ENCODE results near the gene CDR2L. TPM values are rescaled to one million over a fixed set of nuclear protein-coding genes. Genes with fewer than 3 reads are reported as not detected.

The CDR2L gene
- total RNA-seq, 1 donor from 2014 or later, result 34.9 TPM

- DNase-seq (ENCODE audit: extremely low spot score, unreplicated experiment), result no peak
- H3K27me3 Mint-ChIP-seq, result peaks cover 12% of the 10 kb centered on the region
- H3K4me3 Mint-ChIP-seq, result no peak overlapping the region
- no peaks in the 10 kb centered on the region for H3K4me1 Mint-ChIP-seq (ENCODE audit: unreplicated experiment)
- H3K9me3 Mint-ChIP-seq, result no peaks in the 10 kb centered on the region
- H3K36me3 Mint-ChIP-seq, result no peaks in the 10 kb centered on the region
- no peak for TF ChIP-seq CTCF (conservative IDR thresholded peaks at IDR 0.05)
- no peak overlapping the region for H3K27ac Mint-ChIP-seq
Observed at GRCh38 chr17:74951065-74951464, 36.4 kb upstream of the CDR2L start.

DNA sequence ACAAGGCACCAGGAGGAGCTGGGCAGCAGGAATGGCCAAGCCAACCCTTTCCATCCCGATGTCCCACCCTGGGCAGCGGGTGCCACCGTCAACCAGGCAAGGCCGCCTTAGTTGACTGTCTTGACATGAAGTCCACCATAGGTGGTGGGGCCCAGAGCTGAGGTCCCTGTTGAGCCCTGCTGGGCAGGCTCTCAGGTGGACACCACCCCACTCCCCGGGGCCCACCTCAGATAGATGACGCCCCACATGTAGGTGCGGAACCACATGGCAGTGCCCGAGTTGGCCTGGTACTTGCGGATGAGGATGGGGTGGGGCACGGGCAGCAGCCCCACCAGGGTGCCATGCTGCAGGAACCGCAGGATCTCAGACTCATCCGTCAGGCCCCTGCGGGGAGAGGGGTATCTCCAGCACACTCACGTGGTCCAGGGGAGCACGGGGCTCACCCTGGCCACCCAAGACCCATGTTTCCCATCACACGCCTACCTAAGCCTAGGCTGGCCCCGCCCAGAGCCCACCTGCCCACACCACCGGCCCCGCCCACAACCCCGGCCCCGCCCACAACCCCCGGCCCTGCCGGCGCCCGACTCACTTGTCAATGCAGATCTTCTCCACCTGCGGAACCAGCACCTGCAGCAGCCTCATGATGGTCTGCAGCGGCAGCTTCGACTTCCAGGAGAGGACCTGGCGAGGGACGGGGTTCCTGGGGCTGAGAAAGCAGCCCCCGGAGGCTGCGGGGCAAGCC lies 35.6 kb upstream of the CDR2L start:
- Mint-ChIP-seq H3K27me3 (peaks cover 11% of the 10 kb centered on the region), H3K4me1 (ENCODE audit: unreplicated experiment) (no peaks in the 10 kb centered on the region), H3K4me3 (no peak overlapping the region), H3K9me3 (no peaks in the 10 kb centered on the region), H3K36me3 (no peaks in the 10 kb centered on the region), H3K27ac (no peak overlapping the region)
- DNase-seq (ENCODE audit: extremely low spot score, unreplicated experiment), result no peak
- TF ChIP-seq CTCF (conservative IDR thresholded peaks at IDR 0.05), result no peak

DNA sequence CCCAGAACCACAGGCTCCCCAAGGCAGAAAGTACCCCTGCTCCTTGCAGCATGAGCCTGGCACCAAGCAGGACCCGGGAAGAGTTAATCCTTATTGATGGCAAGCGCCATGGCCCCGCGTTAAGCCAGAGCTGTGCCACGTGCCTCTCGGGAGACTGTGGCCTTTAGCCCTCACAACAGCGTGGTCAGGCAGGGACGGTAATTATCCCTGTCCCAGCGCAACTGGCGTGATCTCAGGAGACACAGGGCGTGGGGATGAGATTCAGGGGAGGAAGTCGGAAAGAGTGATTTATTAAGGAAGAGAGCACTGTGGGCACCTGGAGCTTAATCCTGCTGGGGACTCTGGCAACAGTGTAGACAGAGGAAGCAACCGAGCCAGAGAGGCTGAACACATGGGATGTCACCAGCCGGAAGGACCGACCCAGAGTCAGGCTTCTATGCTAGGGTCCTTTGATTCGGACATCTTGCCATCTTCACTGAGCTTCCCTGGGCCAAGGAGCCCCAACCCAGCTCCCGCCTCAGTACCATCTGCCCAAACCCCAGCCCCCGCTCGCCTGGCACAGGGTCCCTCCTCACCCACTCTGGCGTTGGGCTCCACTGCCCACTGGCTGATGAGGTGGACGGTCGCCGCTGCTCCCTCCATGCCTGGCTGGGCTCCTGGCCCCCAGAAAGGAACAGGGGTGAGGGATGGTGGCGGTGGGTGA lies 34.9 kb upstream of the CDR2L start:
- Mint-ChIP-seq H3K27ac (no peak overlapping the region), H3K27me3 (peaks cover 8% of the 10 kb centered on the region), H3K4me3 (no peak overlapping the region), H3K36me3 (no peaks in the 10 kb centered on the region), H3K9me3 (no peaks in the 10 kb centered on the region), H3K4me1 (ENCODE audit: unreplicated experiment) (no peaks in the 10 kb centered on the region)
- DNase-seq (ENCODE audit: extremely low spot score, unreplicated experiment), result no peak
- no peak for TF ChIP-seq CTCF (conservative IDR thresholded peaks at IDR 0.05)

DNA sequence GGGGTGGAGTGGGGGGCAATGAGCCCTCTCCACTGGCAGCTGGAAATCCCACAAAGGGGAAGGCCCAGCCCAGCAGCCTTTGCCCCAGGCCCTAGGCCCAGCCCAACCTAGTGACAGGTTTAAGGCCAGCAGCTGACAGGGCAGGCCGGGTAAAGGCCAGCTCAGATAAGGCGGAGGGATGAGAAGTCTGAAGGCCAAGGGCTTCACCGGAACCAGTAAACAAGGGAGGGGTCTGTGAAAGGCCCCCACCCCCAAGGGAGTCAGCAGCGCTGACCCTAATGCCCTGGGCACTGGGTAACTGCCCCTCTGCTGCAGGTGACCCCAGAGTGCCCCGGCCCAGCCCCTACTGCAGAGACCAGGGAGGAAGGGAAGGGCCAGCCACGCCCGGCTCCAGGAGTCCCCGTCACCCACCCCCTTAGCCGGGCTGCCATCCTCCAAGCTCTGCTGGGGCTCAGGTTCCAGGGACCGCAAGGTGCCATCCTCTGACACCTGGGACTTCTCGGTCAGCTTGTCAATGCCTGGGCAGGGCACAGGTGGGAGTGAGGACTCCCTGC lies 34.2 kb upstream of the CDR2L start:
- H3K9me3 Mint-ChIP-seq, result no peaks in the 10 kb centered on the region
- H3K4me3 Mint-ChIP-seq, result no peak overlapping the region
- no peaks in the 10 kb centered on the region for H3K4me1 Mint-ChIP-seq (ENCODE audit: unreplicated experiment)
- DNase-seq (ENCODE audit: extremely low spot score, unreplicated experiment), result no peak
- H3K27ac Mint-ChIP-seq, result no peak overlapping the region
- peaks cover 3% of the 10 kb centered on the region for H3K27me3 Mint-ChIP-seq
- no peaks in the 10 kb centered on the region for H3K36me3 Mint-ChIP-seq
- no peak for TF ChIP-seq CTCF (conservative IDR thresholded peaks at IDR 0.05)

GRCh38 chr17:74954115-74954514 lies 33.3 kb upstream of the CDR2L start:
- no peak for TF ChIP-seq CTCF (conservative IDR thresholded peaks at IDR 0.05)
- no peak overlapping the region for H3K4me3 Mint-ChIP-seq
- no peak for DNase-seq (ENCODE audit: extremely low spot score, unreplicated experiment)
- H3K4me1 Mint-ChIP-seq (ENCODE audit: unreplicated experiment), result no peaks in the 10 kb centered on the region
- H3K36me3 Mint-ChIP-seq, result no peaks in the 10 kb centered on the region
- H3K9me3 Mint-ChIP-seq, result no peaks in the 10 kb centered on the region
- H3K27ac Mint-ChIP-seq, result no peak overlapping the region
- peaks cover 3% of the 10 kb centered on the region for H3K27me3 Mint-ChIP-seq
